HEK293T (cell line): ENCODE measurements around the gene SMARCC1.

Experiments
- CTCF ChIA-PET: fragments of 350-600 bp; formaldehyde crosslinking; extraction: SDS; loops from one replicate; lab custom pipeline; 2021; ENCODE audit warnings: antibody characterized with exemption, inconsistent platforms; lab: Yijun Ruan, JAX
- POLR2A ChIA-PET: fragments of 350-600 bp; formaldehyde crosslinking; extraction: SDS; loops from one replicate; lab custom pipeline; 2020; ENCODE audit warnings: antibody characterized with exemption, inconsistent platforms; lab: Yijun Ruan, JAX
- DNase-seq: peaks from one replicate; pipeline ENCODE4 v3.0.0; 2012; ENCODE audit warnings: mixed read lengths; ENCODE audit errors: extremely low spot score
- ARNT ChIP-seq: fragments of 450-650 bp; IDR thresholded peaks from 2 replicates; pipeline ENCODE4 v1.6.1; 2017; ENCODE audit warnings: mild to moderate bottlenecking
- BHLHE40 ChIP-seq: fragments of 450-650 bp; IDR thresholded peaks from 2 replicates; pipeline ENCODE4 v1.6.1; 2016; ENCODE audit warnings: mild to moderate bottlenecking, moderate library complexity, borderline replicate concordance
- CTBP1 ChIP-seq: fragments of 450-650 bp; IDR thresholded peaks from 2 replicates; pipeline ENCODE4 v1.6.1; 2016; ENCODE audit warnings: borderline replicate concordance
- ELF4 ChIP-seq: fragments of 450-650 bp; IDR thresholded peaks from 2 replicates; pipeline ENCODE4 v1.6.1; 2017; ENCODE audit warnings: antibody characterized with exemption
- FOXA1 ChIP-seq: fragments of 450-650 bp; IDR thresholded peaks from 2 replicates; pipeline ENCODE4 v1.6.1; 2016; ENCODE audit warnings: mild to moderate bottlenecking
- FOXK2 ChIP-seq: fragments of 450-650 bp; IDR thresholded peaks from 2 replicates; pipeline ENCODE4 v1.6.1; 2016; ENCODE audit warnings: mild to moderate bottlenecking
- FOXM1 ChIP-seq: fragments of 450-650 bp; IDR thresholded peaks from 2 replicates; pipeline ENCODE4 v1.6.1; 2017; ENCODE audit warnings: mild to moderate bottlenecking, borderline replicate concordance
- HDGF ChIP-seq: fragments of 450-650 bp; IDR thresholded peaks from 2 replicates; pipeline ENCODE4 v1.6.1; 2017; ENCODE audit warnings: antibody characterized with exemption, borderline replicate concordance
- L3MBTL2 ChIP-seq: fragments of 450-650 bp; conservative IDR thresholded peaks from 2 replicates; pipeline ENCODE4 v1.6.1; 2016; ENCODE audit warnings: mild to moderate bottlenecking
- LEF1 ChIP-seq: fragments of 450-650 bp; IDR thresholded peaks from 2 replicates; pipeline ENCODE4 v1.6.1; 2017; ENCODE audit warnings: mild to moderate bottlenecking, borderline replicate concordance
- NFRKB ChIP-seq: fragments of 450-650 bp; IDR thresholded peaks from 2 replicates; pipeline ENCODE4 v1.6.1; 2016; ENCODE audit warnings: mild to moderate bottlenecking, moderate library complexity
- PKNOX1 ChIP-seq: fragments of 450-650 bp; IDR thresholded peaks from 2 replicates; pipeline ENCODE4 v1.6.1; 2016
- SP1 ChIP-seq: fragments of 450-650 bp; IDR thresholded peaks from 2 replicates; pipeline ENCODE4 v1.6.1; 2017
- SUZ12 ChIP-seq: fragments of 450-650 bp; IDR thresholded peaks from 2 replicates; pipeline ENCODE4 v1.6.1; 2016; ENCODE audit warnings: mild to moderate bottlenecking
- TARDBP ChIP-seq: fragments of 450-650 bp; IDR thresholded peaks from 2 replicates; pipeline ENCODE4 v1.6.1; 2016
- ZNF384 ChIP-seq: fragments of 450-650 bp; IDR thresholded peaks from 2 replicates; pipeline ENCODE4 v1.6.1; 2016

SMARCC1 gene

GRCh38 chr3:47565734-47566550 lies 215.8 kb downstream of the SMARCC1 start:
- POLR2A ChIA-PET: no interaction called here
- DNase-seq: no peak
- CTCF ChIA-PET: no interaction called here
- no peak for TF ChIP-seq HDGF
- TF ChIP-seq SP1: no peak
- no peak for TF ChIP-seq CTBP1
- no peak for TF ChIP-seq BHLHE40
- TF ChIP-seq TARDBP: no peak
- TF ChIP-seq ZNF384: no peak
- no peak for TF ChIP-seq FOXA1

- TF ChIP-seq ZNF384 (no peak), FOXM1 (no peak)
- DNase-seq: no peak
- ChIA-PET CTCF (interaction anchor here (0.7 to 1.0 kb wide), 2 partner anchors 34 to 36 kb away, joined by 4 to 5 read pairs; no protein-coding TSS in a partner anchor), POLR2A (no interaction called here)
These were observed 225.3 kb downstream of the SMARCC1 start for GRCh38 chr3:47556351-47556750.

DNA sequence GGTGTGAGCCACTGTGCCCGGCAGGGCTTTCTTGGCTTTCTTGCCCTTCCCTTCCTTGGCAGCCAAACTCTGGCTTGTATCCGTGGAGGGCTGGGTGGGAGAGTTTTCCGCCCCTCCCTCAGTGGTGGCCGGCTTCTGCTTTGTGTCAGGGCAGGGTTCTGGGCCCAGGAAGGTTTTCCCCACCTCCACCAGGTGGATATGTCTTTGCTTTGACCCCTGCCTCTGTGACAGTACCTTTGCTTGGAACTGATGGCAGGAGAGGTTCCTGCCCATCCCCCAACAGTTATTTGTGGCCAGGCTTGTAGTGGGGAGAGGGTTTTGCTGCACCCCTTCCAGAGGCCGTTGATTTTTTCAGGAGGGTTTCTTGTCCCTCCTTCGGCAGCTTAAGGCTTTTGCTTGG lies 227.4 kb downstream of the SMARCC1 start:
- no peak for DNase-seq
- no peak for TF ChIP-seq BHLHE40
- no peak for TF ChIP-seq TARDBP
- ChIA-PET CTCF (no interaction called here), POLR2A (no interaction called here)

DNA sequence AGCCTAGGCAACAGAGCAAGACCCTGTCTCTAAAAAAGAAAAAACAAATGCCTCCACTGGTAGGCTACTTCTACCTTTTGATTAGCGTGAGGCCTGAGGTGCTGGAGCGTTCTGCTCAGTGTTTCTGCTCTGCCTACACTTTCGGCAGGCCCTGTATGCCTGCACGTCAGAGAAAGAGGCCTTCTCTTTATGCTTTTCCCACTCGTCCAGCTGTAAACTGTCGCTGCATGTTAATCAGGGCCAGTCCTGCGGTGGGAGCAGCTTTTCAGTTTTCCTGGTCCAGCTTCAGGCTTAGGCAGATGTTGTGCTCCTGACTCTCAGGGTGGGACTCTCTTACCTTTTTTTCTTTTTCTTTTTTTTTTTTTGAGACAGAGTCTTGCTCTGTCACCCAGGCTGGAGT lies 228.3 kb downstream of the SMARCC1 start:
- TF ChIP-seq BHLHE40 (no peak), ARNT (no peak)
- CTCF ChIA-PET: no interaction called here
- POLR2A ChIA-PET: no interaction called here
- DNase-seq: no peak

- peak; percentile 16 for DNase-seq
- ChIA-PET POLR2A (no interaction called here), CTCF (no interaction called here)
- TF ChIP-seq ARNT: no peak
- TF ChIP-seq L3MBTL2: 0 out of 2 replicates have a peak, but pooled peaks have one; percentile 45
These were observed 239.1 kb downstream of the SMARCC1 start for GRCh38 chr3:47542471-47543173.

GRCh38 chr3:47541583-47542108 lies 240.0 kb downstream of the SMARCC1 start:
- TF ChIP-seq SP1: no peak
- no peak for TF ChIP-seq ELF4
- TF ChIP-seq FOXA1: no peak
- TF ChIP-seq FOXK2: no peak
- no peak for TF ChIP-seq NFRKB
- no peak for TF ChIP-seq LEF1
- TF ChIP-seq BHLHE40: no peak

GRCh38 chr3:47540281-47540680 lies 241.4 kb downstream of the SMARCC1 start:
- POLR2A ChIA-PET: no interaction called here
- CTCF ChIA-PET: interaction anchor here (0.7 to 1.0 kb wide), 2 partner anchors 18 to 327 kb away, joined by 3 to 5 read pairs; no protein-coding TSS in a partner anchor

More at GRCh38 chr3:47541583-47542108, 240.0 kb downstream of the SMARCC1 start:
- ChIA-PET CTCF (no interaction called here), POLR2A (no interaction called here)
- no peak for DNase-seq

DNA sequence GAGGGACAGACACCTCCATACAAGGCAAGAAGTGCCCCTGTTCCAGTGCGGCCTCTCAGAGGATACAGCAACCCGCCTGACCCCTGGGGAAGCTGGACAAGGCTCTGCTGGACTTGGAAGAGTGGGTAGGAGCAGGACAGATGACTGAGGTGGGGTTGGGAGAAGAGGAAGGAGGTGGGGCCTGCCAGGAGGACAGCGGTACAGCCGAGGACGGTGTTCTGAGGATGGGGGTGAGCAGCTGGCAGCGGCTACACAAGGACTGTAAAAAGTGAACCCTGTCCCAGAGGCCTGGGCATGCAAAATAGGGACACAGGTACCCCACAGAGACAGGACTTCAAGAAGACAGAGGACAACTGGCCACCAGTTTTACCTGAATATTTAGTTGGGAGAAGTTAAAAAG lies 244.7 kb downstream of the SMARCC1 start:
- TF ChIP-seq FOXK2 (no peak), SUZ12 (no peak)
- POLR2A ChIA-PET: no interaction called here
- CTCF ChIA-PET: no interaction called here
- no peak for DNase-seq

More at GRCh38 chr3:47540281-47540680, 241.4 kb downstream of the SMARCC1 start:
- DNase-seq: no peak
- TF ChIP-seq SP1: no peak

DNA sequence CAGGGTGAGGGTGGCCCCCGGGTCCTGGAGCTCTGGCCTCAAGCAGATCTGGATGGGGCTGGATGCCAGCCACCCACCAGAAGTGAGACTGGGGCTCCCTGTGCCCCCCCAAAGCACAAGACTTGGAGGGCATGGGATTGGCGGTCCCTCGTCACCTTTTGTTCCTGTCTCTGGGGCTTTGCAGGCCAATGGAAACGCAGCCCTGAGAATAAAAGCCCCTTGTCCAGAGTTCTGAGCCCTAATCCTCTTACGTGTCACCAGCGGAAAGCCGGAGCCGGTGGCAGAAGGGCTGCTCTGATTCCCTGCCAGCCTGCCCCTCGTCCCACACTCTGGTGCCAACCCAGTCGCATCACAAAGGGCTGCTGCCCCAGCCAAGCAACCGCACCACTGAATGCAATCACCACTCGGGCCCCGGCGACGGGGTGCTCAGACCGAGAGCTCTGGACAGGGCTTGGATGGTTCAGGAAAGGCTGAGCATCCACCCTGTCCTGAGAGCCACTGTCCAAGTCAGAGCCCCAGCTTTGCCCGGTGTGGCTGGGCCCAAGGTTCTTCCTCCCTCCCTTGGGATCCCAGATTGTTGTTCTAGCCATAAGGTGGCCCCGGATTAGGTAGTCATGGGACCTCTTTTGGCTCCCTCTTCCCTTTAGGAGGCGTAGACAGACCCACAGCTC lies 245.3 kb downstream of the SMARCC1 start:
- CTCF ChIA-PET: no interaction called here
- no peak for TF ChIP-seq FOXK2
- TF ChIP-seq ARNT: no peak
- no peak for TF ChIP-seq LEF1
- no peak for TF ChIP-seq BHLHE40
- TF ChIP-seq SP1: no peak
- TF ChIP-seq FOXA1: no peak
- TF ChIP-seq NFRKB: no peak
- no peak for TF ChIP-seq FOXM1
- TF ChIP-seq PKNOX1: no peak
- no peak for TF ChIP-seq ELF4
- no peak for TF ChIP-seq SUZ12
- no peak for TF ChIP-seq L3MBTL2
- TF ChIP-seq ZNF384: no peak
- TF ChIP-seq TARDBP: no peak
- TF ChIP-seq HDGF: no peak
- no peak for TF ChIP-seq CTBP1
- POLR2A ChIA-PET: no interaction called here
- DNase-seq: no peak
